CD1c-positive myeloid dendritic cell (primary cell): ENCODE results near the gene MEIS1.

Experiments used
- DNase-seq: peaks from one replicate; pipeline ENCODE4 v3.0.0-alpha.2; 2016; ENCODE audit errors: extremely low spot score

MEIS1 gene

GRCh38 chr2:66431846-66432587, 2.9 kb upstream of the MEIS1 start:
- DNase-seq: no peak

GRCh38 chr2:66432801-66433694, 1.9 kb upstream of the MEIS1 start:
- DNase-seq: no peak

GRCh38 chr2:66433695-66433944, 1.3 kb upstream of the MEIS1 start:
- no peak for DNase-seq

GRCh38 chr2:66433945-66434678, 813 bp upstream of the MEIS1 start:
- peak; percentile 17 for DNase-seq

- no peak for DNase-seq
These were observed 587 bp downstream of the MEIS1 start for GRCh38 chr2:66435549-66435875.

DNA sequence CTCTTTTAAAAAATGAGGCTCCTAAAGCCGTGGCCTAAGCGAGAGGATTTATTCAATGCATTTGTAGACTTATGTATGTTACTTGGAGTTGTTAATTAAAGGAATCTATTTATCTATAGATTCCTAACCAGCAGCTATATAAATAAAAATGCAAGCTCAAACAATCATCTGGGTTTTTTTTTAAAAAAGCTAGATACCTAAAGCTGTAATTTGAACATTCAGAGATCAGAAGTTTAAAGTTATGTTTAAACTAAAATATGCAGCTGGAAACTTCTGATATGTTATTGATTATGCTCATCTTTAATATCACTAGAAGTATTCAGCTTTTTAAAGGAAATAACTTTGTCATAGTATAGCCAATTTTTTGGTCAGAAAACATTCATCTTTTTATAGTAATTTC, 1.0 kb downstream of the MEIS1 start:
- no peak for DNase-seq

- no peak for DNase-seq
These were observed 1.7 kb downstream of the MEIS1 start for GRCh38 chr2:66436581-66437001.

- DNase-seq: no peak
These were observed 2.3 kb downstream of the MEIS1 start for GRCh38 chr2:66437109-66437690.

DNA sequence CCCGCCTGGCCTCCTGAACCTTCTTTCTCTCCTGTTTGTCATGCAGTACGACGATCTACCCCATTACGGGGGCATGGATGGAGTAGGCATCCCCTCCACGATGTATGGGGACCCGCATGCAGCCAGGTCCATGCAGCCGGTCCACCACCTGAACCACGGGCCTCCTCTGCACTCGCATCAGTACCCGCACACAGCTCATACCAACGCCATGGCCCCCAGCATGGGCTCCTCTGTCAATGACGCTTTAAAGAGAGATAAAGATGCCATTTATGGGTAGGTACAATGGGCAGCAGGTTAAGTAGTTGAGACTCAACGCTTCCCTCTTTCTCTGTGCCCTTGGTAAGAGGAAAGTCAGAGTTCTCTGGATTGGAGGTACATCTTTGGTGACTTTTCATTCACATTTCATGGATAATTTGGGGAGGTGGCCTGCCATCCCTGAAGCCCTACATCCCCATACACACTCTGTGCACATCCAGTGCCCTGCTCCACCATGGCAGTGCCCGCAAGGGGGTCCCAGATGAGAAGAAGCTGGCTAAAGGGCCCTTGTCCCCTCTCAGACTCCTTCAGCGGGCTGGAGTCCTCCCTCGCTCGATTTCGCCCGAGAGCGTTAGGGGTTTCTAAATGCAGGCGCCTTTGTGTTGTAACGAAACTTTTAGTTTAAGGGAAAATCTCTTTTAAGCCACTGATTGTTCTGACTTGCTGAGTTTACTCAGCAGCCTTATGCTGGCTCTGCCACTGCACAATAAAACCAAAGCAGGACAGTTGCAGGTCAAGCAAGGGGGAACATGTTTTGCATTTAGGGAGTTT, 3.0 kb downstream of the MEIS1 start:
- no peak for DNase-seq

- DNase-seq: no peak
These were observed 3.5 kb downstream of the MEIS1 start for GRCh38 chr2:66438498-66438833.

DNA sequence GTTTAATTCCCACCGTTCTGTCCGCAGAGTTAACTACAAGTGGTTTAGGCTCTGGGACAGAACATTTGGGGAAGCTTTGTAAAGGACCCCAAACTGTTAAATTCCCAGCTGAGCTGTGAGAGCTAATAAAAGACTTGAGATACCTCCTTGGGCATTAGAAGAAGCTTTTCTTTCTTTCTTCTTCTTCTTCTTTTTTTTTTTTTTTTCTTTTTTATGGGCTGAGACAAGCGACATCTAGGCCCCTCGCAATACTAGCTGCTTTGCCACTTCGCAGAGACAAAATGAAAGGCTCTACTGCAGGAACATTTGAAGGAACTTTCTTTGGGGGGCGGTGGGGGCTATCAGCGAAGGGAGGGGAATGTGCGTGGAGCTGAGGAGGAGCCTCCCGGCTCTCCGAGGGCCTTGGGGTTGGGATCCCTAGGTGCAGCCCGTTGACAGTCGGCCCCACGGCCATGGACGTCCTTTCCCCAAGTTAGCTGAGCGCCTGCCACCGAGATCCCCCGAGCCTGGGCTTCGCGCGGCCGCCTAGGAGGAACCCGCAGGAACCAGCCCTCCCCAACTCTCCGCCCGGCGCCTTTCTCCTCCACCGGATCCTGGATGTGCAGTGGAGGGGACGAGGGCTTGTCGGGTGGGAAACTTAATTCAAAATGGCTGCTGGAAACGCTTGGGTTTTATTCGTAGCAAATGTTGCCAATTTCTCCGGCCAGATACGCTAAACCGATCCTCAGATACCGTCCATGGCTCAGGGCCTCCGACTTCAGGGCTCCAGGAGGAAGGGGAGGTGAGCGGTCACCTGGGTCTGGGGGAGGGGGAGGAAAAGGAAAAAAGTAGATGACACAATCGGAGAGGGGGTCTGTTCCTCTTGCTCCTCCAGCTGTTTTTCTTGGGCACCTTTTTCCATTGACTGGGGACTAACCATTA, 4.2 kb downstream of the MEIS1 start:
- no peak for DNase-seq

DNA sequence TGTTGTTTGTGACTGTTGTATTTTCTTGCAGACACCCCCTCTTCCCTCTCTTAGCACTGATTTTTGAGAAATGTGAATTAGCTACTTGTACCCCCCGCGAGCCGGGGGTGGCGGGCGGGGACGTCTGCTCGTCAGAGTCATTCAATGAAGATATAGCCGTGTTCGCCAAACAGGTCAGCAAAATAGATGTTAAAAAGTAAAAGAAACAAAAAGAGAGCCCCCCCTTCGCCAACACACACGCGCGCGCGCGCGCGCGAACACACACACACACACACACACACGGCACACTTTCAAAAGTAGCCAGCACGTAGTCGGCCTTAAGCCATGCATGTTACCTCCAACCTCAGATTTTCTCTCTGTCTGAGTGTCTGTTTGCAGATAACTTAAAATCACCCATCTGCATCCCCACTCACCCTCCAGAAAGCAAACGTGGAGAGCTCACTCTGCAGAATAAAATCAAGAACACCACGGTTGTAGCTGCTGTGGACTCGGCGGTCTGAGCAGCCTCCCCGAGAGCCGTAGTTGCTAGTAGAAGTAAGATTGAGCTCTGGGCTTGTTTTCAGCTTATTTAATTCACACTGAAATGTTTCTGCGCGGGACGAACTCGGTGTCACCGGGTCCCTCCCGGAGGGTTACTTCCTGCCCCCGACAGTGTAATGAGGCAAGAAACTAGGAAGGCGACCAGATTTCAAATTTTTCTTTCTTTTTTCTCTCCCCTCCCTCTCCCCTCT, 5.1 kb downstream of the MEIS1 start:
- no peak for DNase-seq

DNA sequence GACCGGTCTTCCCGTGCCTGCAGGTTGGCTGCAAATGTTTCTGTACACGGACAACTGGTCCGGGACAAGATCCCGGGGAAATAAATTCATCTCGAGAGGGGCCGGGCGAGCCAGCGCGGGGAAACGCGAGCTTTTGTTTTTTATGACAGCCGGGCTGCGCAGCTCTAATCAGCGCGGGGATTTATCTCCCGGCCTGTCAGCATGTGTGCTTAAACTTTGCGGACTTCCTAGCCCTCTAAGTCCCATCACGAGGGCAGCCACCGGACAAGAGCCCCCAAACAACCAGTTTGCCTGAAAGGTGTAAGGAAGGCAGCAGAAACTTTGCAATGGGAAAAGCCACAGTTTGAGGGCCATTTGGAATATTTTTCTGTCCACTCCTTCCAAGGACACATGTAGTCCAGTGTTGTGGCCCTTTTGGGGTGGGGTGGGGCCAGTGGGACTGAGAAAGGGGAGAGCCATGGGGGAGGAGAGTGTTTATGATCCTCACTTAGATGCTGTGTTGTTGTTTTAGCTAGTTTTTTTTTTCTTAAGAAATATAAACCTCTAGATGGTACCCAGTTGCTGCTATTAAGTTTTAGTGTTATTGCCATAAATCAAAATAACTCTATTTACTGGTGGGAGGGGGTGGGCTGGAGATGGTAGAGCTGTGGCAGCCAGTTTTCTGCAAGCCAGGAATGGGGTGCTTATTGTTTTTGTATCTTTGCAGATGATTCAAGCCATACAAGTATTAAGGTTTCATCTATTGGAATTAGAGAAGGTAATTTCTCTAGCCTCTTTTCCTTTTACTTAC, 6.0 kb downstream of the MEIS1 start:
- no peak for DNase-seq

DNA sequence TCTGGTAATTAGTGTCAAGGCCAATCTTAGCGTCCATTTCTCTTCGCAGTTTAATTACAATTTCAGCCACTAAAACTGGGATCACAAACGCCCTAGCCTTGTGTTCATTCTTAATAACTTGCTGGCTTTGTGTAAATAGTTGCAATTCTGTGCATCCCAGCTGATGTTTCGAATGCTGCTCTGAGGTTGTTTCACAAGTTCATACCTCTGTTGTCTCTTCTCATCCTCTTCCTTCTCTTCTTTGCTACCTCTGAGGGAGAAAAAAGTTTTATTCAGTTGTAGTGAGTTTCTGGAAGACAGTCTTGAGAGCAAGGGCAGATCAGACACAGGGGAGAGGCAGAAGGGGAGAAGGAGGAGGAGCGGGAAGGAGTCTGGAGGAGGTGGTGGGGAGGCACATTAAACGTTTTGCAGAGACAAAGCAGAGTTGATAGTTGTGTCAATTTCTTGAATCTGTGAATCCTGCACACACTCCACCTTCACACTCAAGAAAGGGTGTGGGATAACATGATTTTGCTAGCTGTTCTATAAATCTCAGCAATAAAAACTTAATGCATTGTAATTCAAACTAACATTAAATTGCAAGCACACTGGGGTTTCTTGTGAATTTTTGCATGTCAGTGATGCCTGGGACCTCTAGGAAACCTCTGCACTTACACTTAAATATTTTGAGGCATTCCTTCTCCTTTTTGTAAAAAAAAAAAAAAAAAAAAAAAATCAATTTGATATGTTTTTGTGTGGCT, 6.8 kb downstream of the MEIS1 start:
- no peak for DNase-seq

GRCh38 chr2:66442516-66443185, 7.7 kb downstream of the MEIS1 start:
- no peak for DNase-seq

- DNase-seq: no peak
These were observed 8.5 kb downstream of the MEIS1 start for GRCh38 chr2:66443186-66443978.
